Esophagus squamous epithelium (tissue), 4 donors: ENCODE data around the gene IER2.

Experiments
- CTCF ChIP-seq, 6 experiments: fragments of 450-650 bp in 4 of 6; fragments of 200-600 bp in 2 of 6; sonication (generic) in 2 of 6; IDR thresholded peaks; one replicate each; pipeline ENCODE4 v1.5.1; 2016 to 2019; ENCODE audit warnings: antibody characterized with exemption in 6 of 6, mild to moderate bottlenecking in 4 of 6, moderate library complexity in 4 of 6
- POLR2A ChIP-seq, 4 donors: fragments of 450-650 bp; IDR thresholded peaks; one replicate each; pipeline ENCODE4 v1.6.1; 2017; ENCODE audit warnings: antibody characterized with exemption in 4 of 4, mild to moderate bottlenecking in 4 of 4, moderate library complexity in 3 of 4

- TF ChIP-seq CTCF (IDR thresholded peaks at IDR 0.05) (no peak), POLR2A (IDR thresholded peaks at IDR 0.05) (no peak)
Observed at GRCh38 chr19:13132471-13133180, 17.6 kb upstream of the IER2 start.
